ENCODE data around the gene ISLR2. TPM values are rescaled to one million over a fixed set of nuclear protein-coding genes. Genes with fewer than 3 reads are reported as not detected.

ISLR2 gene
- total RNA-seq, 1 experiment from 2014 or later, result not detected

DNA sequence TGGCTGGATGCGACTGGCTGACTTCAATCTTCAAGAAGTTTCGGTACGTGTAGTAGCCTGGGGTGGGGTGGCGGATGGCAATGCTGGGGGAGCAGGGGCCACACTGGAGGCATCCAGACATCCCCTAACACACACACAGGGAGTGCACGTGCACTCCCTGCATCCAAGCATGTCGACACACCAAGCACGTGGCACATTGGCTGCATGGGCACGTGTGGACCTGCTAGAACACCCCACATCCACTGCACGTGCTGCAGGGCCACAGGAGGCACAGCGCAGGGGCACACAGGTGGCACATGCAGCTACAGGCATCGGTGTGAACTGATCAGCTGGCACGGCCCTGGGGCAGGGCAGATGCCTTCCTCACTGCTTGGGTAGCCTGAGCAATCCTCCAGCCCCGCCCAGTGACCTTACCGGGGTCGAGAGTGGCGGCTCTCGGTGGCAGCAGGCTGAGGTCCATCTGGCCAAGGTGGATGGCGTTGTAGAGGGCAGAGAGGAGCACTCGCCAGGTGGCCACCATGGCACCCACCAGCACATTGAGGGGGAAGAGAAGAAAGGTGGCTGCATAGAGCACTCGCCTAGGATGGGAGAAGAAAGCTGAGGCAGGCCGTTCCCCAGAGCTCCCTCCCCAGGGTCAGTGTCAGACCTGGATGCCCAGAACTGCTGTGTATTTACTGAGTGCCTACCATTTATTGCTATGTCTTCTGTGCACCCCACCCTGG is 50.7 kb downstream of the ISLR2 start:
- Mint-ChIP-seq H3K27ac (ENCODE audit: unreplicated experiment) (no peak overlapping the region), H3K36me3 (ENCODE audit: insufficient read depth, unreplicated experiment) (peaks cover 5% of the 10 kb centered on the region), H3K4me3 (ENCODE audit: low read depth, unreplicated experiment) (no peak overlapping the region), H3K27me3 (ENCODE audit: unreplicated experiment) (peaks cover 44% of the 10 kb centered on the region), H3K9me3 (ENCODE audit: low read depth, unreplicated experiment) (no peaks in the 10 kb centered on the region), H3K4me1 (ENCODE audit: low read depth, unreplicated experiment) (peaks cover 34% of the 10 kb centered on the region)
- TF ChIP-seq, protein P1, sequence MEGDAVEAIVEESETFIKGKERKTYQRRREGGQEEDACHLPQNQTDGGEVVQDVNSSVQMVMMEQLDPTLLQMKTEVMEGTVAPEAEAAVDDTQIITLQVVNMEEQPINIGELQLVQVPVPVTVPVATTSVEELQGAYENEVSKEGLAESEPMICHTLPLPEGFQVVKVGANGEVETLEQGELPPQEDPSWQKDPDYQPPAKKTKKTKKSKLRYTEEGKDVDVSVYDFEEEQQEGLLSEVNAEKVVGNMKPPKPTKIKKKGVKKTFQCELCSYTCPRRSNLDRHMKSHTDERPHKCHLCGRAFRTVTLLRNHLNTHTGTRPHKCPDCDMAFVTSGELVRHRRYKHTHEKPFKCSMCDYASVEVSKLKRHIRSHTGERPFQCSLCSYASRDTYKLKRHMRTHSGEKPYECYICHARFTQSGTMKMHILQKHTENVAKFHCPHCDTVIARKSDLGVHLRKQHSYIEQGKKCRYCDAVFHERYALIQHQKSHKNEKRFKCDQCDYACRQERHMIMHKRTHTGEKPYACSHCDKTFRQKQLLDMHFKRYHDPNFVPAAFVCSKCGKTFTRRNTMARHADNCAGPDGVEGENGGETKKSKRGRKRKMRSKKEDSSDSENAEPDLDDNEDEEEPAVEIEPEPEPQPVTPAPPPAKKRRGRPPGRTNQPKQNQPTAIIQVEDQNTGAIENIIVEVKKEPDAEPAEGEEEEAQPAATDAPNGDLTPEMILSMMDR (IDR thresholded peaks at IDR 0.05; ENCODE audit: unreplicated experiment), result no peak
- CTCF ChIA-PET, result interaction anchor here (0.5 to 1.1 kb wide), 3 partner anchors 127 to 692 kb away, joined by 3 to 4 read pairs (median 3); partner anchors contain the start of gene SCAMP2
- intact Hi-C loops (cut with micrococcal nuclease; ENCODE audit: unreplicated experiment), result no loop called here
- BruUV-seq (replicated peaks), result no TSS peak
- DNase-seq, result no peak

DNA sequence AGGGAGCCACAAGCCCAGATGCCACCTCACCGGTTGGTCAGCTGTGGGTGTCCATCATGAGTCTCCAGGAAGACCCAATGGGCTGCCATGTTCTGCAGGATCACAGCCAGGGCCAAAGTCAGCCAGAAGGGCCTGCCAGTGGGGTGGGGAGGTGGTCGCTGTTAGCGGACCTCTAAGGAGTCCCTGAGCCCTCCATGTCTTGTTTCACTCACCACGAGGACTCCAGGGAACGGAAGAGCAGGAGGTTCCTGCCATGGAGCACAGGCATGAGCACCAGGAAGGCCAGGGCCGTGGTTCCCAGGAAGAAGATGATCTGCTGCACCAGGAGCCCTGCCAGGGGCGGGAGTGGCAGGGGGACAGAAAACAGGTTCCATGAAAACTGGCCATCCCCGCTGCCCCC is 51.7 kb downstream of the ISLR2 start:
- BruUV-seq (replicated peaks), result no TSS peak
- H3K27me3 Mint-ChIP-seq (ENCODE audit: unreplicated experiment), result peaks cover 34% of the 10 kb centered on the region
- no peak for DNase-seq
- H3K36me3 Mint-ChIP-seq (ENCODE audit: insufficient read depth, unreplicated experiment), result peaks cover 5% of the 10 kb centered on the region
- H3K9me3 Mint-ChIP-seq (ENCODE audit: low read depth, unreplicated experiment), result no peaks in the 10 kb centered on the region
- no peak overlapping the region for H3K4me3 Mint-ChIP-seq (ENCODE audit: low read depth, unreplicated experiment)
- TF ChIP-seq, protein P1 (IDR thresholded peaks at IDR 0.05; ENCODE audit: unreplicated experiment), result no peak
- no peak overlapping the region for H3K27ac Mint-ChIP-seq (ENCODE audit: unreplicated experiment)
- intact Hi-C loops (cut with micrococcal nuclease; ENCODE audit: unreplicated experiment), result no loop called here
- CTCF ChIA-PET, result interaction anchor here (1.1 kb wide), 1 partner anchor 126 kb away, joined by 3 read pairs; no protein-coding TSS in a partner anchor
- H3K4me1 Mint-ChIP-seq (ENCODE audit: low read depth, unreplicated experiment), result peaks cover 34% of the 10 kb centered on the region

DNA sequence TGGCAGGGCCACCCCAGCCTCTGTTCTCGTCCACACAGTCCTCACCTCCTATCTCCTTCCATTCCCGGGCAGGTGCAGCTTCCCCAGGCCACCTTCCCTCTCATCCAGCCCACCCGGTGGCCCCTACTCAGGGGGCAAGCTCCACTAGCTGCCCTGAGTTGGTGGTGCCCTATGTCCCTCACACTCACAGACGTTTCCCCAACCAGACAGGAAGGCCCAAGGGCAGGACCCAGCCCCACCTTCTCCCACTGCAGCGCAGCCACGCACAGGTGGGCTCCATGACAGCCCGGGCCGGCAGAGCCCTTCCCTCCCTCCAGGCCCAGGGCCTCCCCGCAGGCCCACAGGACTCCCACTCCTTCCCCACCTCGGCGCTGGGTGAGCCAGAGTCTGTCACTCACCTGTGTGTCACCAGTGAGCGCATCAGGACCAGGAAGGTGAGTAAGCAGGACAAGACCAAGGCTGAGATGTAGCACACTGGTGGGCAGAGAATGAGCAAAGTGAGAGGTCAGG is 54.3 kb downstream of the ISLR2 start:
- BruUV-seq (replicated peaks), result no TSS peak
- DNase-seq, result no peak
- Mint-ChIP-seq H3K4me1 (ENCODE audit: low read depth, unreplicated experiment) (peaks cover 18% of the 10 kb centered on the region), H3K9me3 (ENCODE audit: low read depth, unreplicated experiment) (no peaks in the 10 kb centered on the region), H3K4me3 (ENCODE audit: low read depth, unreplicated experiment) (no peak overlapping the region), H3K27me3 (ENCODE audit: unreplicated experiment) (peaks cover 34% of the 10 kb centered on the region), H3K27ac (ENCODE audit: unreplicated experiment) (no peak overlapping the region), H3K36me3 (ENCODE audit: insufficient read depth, unreplicated experiment) (peaks cover 5% of the 10 kb centered on the region)
- TF ChIP-seq, protein P1 (IDR thresholded peaks at IDR 0.05; ENCODE audit: unreplicated experiment), result no peak
- CTCF ChIA-PET, result no interaction called here
- intact Hi-C loops (cut with micrococcal nuclease; ENCODE audit: unreplicated experiment), result no loop called here

DNA sequence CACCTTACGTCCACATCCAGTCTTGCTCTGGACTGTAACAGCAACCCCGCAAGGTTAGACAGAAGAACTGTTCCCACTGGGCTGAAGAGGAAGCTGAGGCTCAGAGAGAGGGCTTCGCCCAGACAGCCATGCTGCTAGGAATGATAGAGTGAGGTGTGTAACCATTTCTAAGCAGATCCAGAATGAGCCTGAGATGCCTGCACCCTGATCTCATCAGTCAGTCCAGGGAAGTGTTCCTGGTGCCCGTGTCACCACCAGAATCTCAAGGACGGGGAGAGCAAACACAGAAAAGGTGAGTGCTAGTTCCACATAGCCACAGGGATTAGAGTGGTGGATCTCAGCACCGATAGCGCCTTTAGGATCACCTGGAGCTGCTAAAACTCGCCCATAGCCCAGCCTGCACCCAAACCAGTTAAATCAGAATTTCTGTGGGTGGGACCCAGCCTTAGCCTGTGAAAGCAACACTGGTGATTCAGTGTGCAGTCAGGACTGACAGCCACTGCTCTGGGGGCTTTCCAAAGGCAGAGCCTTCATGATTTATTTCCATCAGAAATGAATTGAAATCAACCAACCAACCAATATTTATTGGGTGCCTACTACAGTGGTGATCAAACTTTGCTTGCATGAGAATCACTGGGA is 55.4 kb downstream of the ISLR2 start:
- Mint-ChIP-seq H3K9me3 (ENCODE audit: low read depth, unreplicated experiment) (no peaks in the 10 kb centered on the region), H3K27me3 (ENCODE audit: unreplicated experiment) (peaks cover 34% of the 10 kb centered on the region), H3K36me3 (ENCODE audit: insufficient read depth, unreplicated experiment) (no peaks in the 10 kb centered on the region), H3K27ac (ENCODE audit: unreplicated experiment) (no peak overlapping the region), H3K4me1 (ENCODE audit: low read depth, unreplicated experiment) (peaks cover 6% of the 10 kb centered on the region), H3K4me3 (ENCODE audit: low read depth, unreplicated experiment) (no peak overlapping the region)
- TF ChIP-seq, protein P1 (IDR thresholded peaks at IDR 0.05; ENCODE audit: unreplicated experiment), result no peak
- BruUV-seq (replicated peaks), result no TSS peak
- CTCF ChIA-PET, result no interaction called here
- no peak for DNase-seq
- intact Hi-C loops (cut with micrococcal nuclease; ENCODE audit: unreplicated experiment), result no loop called here

Other genes starting within 250 kb of the ISLR2 start
- gene LOXL1, start 204.1 kb upstream of the ISLR2 start, total RNA-seq (2022), result 2.1 and 2.2 TPM in 2 replicates
- 18.3 and 19.7 TPM in 2 replicates for gene STOML1, start 138.3 kb upstream of the ISLR2 start, total RNA-seq (2022)
- gene PML, start 135.9 kb upstream of the ISLR2 start, total RNA-seq (2022), result 120 and 153 TPM in 2 replicates
- gene GOLGA6A, start 48.0 kb upstream of the ISLR2 start, total RNA-seq (2022), result not detected in 2 replicates
- not detected in 2 replicates for gene ISLR, start 43.1 kb downstream of the ISLR2 start, total RNA-seq (2022)
- 5.9 and 8.4 TPM in 2 replicates for gene STRA6, start 72.2 kb downstream of the ISLR2 start, total RNA-seq (2022)
- 2.1 and 2.7 TPM in 2 replicates for gene CCDC33, start 105.7 kb downstream of the ISLR2 start, total RNA-seq (2022)
- not detected in 2 replicates for gene CYP11A1, start 237.1 kb downstream of the ISLR2 start, total RNA-seq (2022)

All from Calu3 (cell line).